ENCODE results near the gene AFAP1. TPM values are rescaled to one million over a fixed set of nuclear protein-coding genes. Genes with fewer than 3 reads are reported as not detected.

Gene AFAP1
- total RNA-seq, 2 experiments from 2014 or later: 18.1 to 18.7 TPM

- ChIA-PET POLR2A (no interaction called here), CTCF (interaction anchor here (0.6 to 4.5 kb wide), 2 partner anchors 224 to 267 kb away, joined by 3 to 17 read pairs; no protein-coding TSS in a partner anchor)
Measured at GRCh38 chr4:7763106-7763505, 176.6 kb downstream of the AFAP1 start.

GRCh38 chr4:7762376-7763030, 177.2 kb downstream of the AFAP1 start:
- ChIA-PET CTCF (interaction anchor here (0.6 to 4.5 kb wide), 6 partner anchors 10 to 267 kb away, joined by 3 to 17 read pairs (median 7); no protein-coding TSS in a partner anchor), POLR2A (no interaction called here)

DNA sequence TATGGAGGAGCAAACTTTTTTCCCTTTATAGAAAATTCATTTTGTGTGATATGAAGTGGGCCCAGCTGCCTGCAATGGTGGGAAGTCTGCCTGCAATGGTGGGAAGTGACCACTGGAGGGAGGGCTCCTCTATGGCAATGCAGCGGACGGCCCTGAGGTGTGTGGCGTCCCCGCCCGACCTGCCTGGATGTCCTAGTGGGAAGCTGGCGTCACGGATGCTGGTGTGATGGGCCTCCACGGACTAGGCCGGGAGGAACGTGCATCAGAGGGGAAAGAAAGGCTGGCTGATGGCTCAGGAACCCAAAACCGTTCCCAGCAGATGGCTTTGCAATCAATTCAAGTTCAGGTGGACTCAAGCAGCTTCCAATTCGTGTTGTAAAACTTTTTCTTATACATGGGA, 177.9 kb downstream of the AFAP1 start:
- POLR2A ChIA-PET: no interaction called here
- CTCF ChIA-PET: interaction anchor here (1.2 to 4.5 kb wide), 5 partner anchors 10 to 226 kb away, joined by 4 to 17 read pairs (median 10); no protein-coding TSS in a partner anchor

GRCh38 chr4:7761312-7761711, 178.3 kb downstream of the AFAP1 start:
- ChIA-PET CTCF (interaction anchor here (1.2 to 4.5 kb wide), 5 partner anchors 11 to 226 kb away, joined by 4 to 17 read pairs (median 10); no protein-coding TSS in a partner anchor), POLR2A (no interaction called here)

- ChIA-PET CTCF (interaction anchor here (1.6 to 4.5 kb wide), 4 partner anchors 11 to 227 kb away, joined by 4 to 17 read pairs (median 12); no protein-coding TSS in a partner anchor), POLR2A (no interaction called here)
Measured at GRCh38 chr4:7760706-7761105, 179.0 kb downstream of the AFAP1 start.

- CTCF ChIA-PET: interaction anchor here (2.6 to 4.5 kb wide), 3 partner anchors 42 to 227 kb away, joined by 10 to 17 read pairs (median 13); no protein-coding TSS in a partner anchor
- POLR2A ChIA-PET: no interaction called here
Measured at GRCh38 chr4:7760228-7760627, 179.4 kb downstream of the AFAP1 start.

- ChIA-PET CTCF (interaction anchor here (3.4 to 4.5 kb wide), 2 partner anchors 45 to 228 kb away, joined by 10 to 17 read pairs; no protein-coding TSS in a partner anchor), POLR2A (no interaction called here)
Measured at GRCh38 chr4:7759635-7760034, 180.0 kb downstream of the AFAP1 start.

- CTCF ChIA-PET: interaction anchor here (3.4 to 4.5 kb wide), 2 partner anchors 45 to 228 kb away, joined by 10 to 17 read pairs; no protein-coding TSS in a partner anchor
- POLR2A ChIA-PET: no interaction called here
Measured at GRCh38 chr4:7759216-7759615, 180.4 kb downstream of the AFAP1 start.

DNA sequence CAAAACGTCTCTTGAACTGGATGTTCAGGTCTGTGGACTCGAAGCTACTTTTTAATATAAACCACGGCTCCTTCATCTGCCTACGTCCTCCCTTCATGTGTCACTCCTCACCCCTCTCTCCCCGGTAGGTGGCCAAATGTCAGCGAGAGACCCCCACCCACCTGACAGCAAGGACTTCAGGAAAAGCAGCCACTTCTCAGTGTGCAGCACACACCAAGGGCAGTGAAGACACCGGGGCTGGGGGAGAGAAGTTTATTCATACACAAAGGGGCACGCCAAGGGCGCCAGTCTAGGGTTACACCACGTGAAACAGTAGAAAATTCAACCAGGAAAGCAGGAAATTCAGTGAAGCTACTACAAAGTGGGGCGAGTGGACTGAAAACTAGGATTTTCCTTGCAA, 181.2 kb downstream of the AFAP1 start:
- POLR2A ChIA-PET: no interaction called here
- CTCF ChIA-PET: no interaction called here

DNA sequence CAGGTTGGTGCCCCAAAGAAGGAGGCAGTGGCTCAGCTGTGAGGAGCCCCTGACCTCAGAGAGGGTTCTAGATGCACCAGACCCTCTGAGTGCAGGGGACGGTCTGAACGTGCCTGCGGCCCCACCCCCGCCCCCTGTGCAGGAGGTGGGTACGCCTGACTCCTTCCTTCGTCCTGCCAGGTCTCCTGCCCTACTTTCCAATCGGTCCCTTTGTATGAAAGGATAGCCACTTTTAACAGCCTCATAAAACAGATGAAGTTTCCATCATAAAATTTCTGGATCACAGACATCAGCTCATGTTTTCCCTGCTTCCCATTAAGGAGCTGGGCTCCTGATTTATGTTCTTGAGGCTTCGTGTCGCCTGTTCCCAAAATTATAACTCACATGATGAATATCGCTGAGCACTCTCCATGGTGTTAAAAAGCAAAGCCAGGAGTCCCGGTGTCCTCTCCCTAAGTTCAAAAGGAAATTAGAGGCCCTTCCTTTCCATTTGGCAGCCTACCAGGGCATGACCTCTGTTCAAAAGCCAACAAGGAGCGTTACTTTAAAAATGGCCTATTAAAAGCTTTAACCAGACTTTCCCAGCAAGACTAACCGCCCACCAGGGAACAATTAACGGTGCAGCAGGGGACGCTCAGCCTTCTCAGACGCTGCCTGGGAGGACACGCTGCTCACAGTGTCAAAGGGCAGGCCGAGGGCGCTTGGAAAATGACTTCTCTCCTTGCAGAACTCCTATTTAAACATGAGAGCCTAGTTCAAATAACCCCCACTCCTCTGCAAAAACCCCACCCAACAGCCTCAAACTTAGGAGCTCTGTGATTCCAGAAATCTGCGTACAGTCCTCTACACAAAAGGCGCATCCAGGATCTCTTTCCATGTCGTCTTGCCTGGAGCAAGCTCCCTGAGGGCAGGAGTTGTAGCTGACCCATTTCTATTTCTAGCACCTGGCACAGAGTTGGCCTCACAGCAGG, 181.9 kb downstream of the AFAP1 start:
- ChIA-PET POLR2A (no interaction called here), CTCF (no interaction called here)

DNA sequence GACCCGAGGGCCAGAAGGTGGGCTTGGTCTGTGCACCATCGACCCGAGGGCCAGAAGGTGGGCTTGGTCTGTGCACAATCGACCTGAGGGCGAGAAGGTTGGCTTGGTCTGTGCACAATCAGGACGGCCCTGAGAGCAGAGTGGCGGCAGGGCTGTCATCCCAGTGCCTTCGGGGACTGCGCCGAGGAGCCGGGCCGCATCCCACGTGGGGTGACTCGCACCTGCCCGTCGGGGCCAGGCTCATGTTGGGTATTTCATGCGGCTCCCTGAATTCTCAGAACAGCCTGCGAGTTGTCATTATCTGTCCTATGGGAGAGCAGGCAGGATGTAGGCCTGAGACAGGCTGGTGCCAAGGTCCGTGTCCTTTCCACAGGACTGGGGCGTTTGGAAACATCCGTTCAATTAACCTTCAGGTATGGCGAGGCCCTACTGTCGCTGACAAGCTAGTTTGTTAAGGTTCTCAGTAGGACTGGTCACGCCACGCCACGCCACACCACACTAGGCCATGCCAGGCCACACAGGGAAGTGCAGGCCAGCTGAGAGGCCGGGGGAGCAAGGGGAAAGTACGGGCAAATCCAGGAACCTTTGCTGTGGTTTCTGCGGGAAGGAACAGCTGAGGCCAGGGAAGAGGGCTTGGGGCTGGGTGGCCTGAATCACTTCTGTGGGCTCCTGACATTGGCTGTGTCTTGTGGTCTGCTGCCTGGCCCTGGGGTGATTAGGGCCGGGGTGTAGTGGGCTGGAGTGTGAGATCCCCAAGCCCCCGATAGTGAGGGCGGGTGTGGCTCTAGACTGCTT, 182.9 kb downstream of the AFAP1 start:
- ChIA-PET POLR2A (no interaction called here), CTCF (no interaction called here)

GRCh38 chr4:7756071-7756470, 183.6 kb downstream of the AFAP1 start:
- ChIA-PET POLR2A (no interaction called here), CTCF (no interaction called here)

- POLR2A ChIA-PET: no interaction called here
- CTCF ChIA-PET: no interaction called here
Measured at GRCh38 chr4:7755561-7755960, 184.1 kb downstream of the AFAP1 start.

- CTCF ChIA-PET: no interaction called here
- POLR2A ChIA-PET: no interaction called here
Measured at GRCh38 chr4:7754565-7755262, 184.9 kb downstream of the AFAP1 start.

DNA sequence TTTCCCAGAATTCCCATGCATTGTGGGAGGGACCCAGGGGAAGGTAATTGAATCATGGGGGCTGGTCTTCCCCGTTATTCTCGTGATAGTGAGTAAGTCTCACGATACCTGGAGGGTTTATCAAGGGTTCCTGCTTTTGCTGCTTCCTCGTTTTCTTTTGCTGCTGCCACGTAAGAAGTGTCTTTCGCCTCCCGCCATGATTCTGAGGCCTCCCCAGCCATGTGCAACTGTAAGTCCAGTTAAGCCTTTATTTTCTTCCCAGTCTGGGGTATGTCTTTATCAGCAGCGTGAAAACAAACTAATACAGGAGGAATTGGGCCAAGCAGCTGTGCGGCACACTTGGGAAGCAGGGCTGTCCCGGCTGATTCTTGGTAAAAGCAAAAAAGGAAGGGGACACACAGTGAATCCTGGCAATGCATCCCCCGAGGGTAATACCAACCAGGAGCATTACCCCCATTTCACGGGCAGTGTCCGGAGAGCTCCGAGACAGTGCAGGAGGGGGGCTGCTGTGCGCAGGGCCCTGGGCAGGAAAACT, 185.7 kb downstream of the AFAP1 start:
- ChIA-PET POLR2A (no interaction called here), CTCF (no interaction called here)

GRCh38 chr4:7753271-7753670, 186.4 kb downstream of the AFAP1 start:
- CTCF ChIA-PET: no interaction called here

GRCh38 chr4:7752649-7753048, 187.0 kb downstream of the AFAP1 start:
- ChIA-PET CTCF (no interaction called here), POLR2A (no interaction called here)

More at GRCh38 chr4:7753271-7753670, 186.4 kb downstream of the AFAP1 start:
- POLR2A ChIA-PET: no interaction called here

- ChIA-PET POLR2A (no interaction called here), CTCF (no interaction called here)
Measured at GRCh38 chr4:7750972-7751371, 188.7 kb downstream of the AFAP1 start.

- ChIA-PET CTCF (no interaction called here), POLR2A (no interaction called here)
Measured at GRCh38 chr4:7750523-7750922, 189.1 kb downstream of the AFAP1 start.

All from activated CD8-positive, alpha-beta memory T cell treated with anti-CD3 and anti-CD28 coated beads for 36 hours (primary cell).